ENCODE measurements around the gene ATP11A.
"Not testable (repeated sequence)": the region's sequence is repeated elsewhere in the genome, so short reads cannot be mapped to it uniquely, and the experiment has no call there.

The ATP11A gene

GRCh38 chr13:112838038-112838841, 148.4 kb downstream of the ATP11A start:
- no peak for DNase-seq (ENCODE audit: low read depth, low spot score)
- H3K4me3 ChIP-seq (ENCODE audit: low read depth, low read length) = no peak overlapping the region
- in situ Hi-C loops (cut with HindIII; ENCODE audit: low sequenced_read_pairs) = no loop called here
- no peak for TF ChIP-seq CTCF (IDR thresholded peaks at IDR 0.05; ENCODE audit: low read depth, low read length)

GRCh38 chr13:112838842-112839117, 148.9 kb downstream of the ATP11A start:
- no peak for DNase-seq (ENCODE audit: low read depth, low spot score)
- no peak overlapping the region for H3K4me3 ChIP-seq (ENCODE audit: low read depth, low read length)
- TF ChIP-seq CTCF (IDR thresholded peaks at IDR 0.05; ENCODE audit: low read depth, low read length) = no peak
- in situ Hi-C loops (cut with HindIII; ENCODE audit: low sequenced_read_pairs) = no loop called here

- no peak for TF ChIP-seq CTCF (IDR thresholded peaks at IDR 0.05; ENCODE audit: low read depth, low read length)
- peak; percentile 35 for DNase-seq (ENCODE audit: low read depth, low spot score)
- in situ Hi-C loops (cut with HindIII; ENCODE audit: low sequenced_read_pairs) = no loop called here
- H3K4me3 ChIP-seq (ENCODE audit: low read depth, low read length) = no peak overlapping the region
These were observed 149.7 kb downstream of the ATP11A start for GRCh38 chr13:112839356-112840105.

GRCh38 chr13:112840472-112841302, 150.8 kb downstream of the ATP11A start:
- in situ Hi-C loops (cut with HindIII; ENCODE audit: low sequenced_read_pairs) = no loop called here
- TF ChIP-seq CTCF (IDR thresholded peaks at IDR 0.05; ENCODE audit: low read depth, low read length) = no peak
- no peak overlapping the region for H3K4me3 ChIP-seq (ENCODE audit: low read depth, low read length)
- no peak for DNase-seq (ENCODE audit: low read depth, low spot score)

- H3K4me3 ChIP-seq (ENCODE audit: low read depth, low read length); in situ Hi-C loops (cut with HindIII; ENCODE audit: low sequenced_read_pairs); DNase-seq (ENCODE audit: low read depth, low spot score): not testable (repeated sequence)
These were observed 151.6 kb downstream of the ATP11A start for GRCh38 chr13:112841303-112842015.

- no peak overlapping the region for H3K4me3 ChIP-seq (ENCODE audit: low read depth, low read length)
- peak; percentile 57 for DNase-seq (ENCODE audit: low read depth, low spot score)
- no peak for TF ChIP-seq CTCF (IDR thresholded peaks at IDR 0.05; ENCODE audit: low read depth, low read length)
- in situ Hi-C loops (cut with HindIII; ENCODE audit: low sequenced_read_pairs) = no loop called here
These were observed 152.6 kb downstream of the ATP11A start for GRCh38 chr13:112842343-112842856.

Data from astrocyte of the spinal cord (primary cell).